Coronary artery (tissue), 2 donors: ENCODE results near the gene FOXD4L6.
"Not testable (repeated sequence)": the region's sequence is repeated elsewhere in the genome, so short reads cannot be mapped to it uniquely, and the experiment has no call there.

Experiments used
- DNase-seq: peaks from one replicate; pipeline ENCODE4 v3.0.0-alpha.2; 2017; ENCODE audit warnings: low spot score
- H3K27ac ChIP-seq, 2 donors: fragments of 200-600 bp; sonication (generic); one replicate each; pipeline ENCODE4 v1.5.1; 2016 to 2019
- H3K4me3 ChIP-seq: fragments of 200-600 bp; sonication (generic); 2 replicates; pipeline ENCODE4 v1.5.1; 2016; ENCODE audit warnings: mild to moderate bottlenecking, moderate library complexity

The FOXD4L6 gene

DNA sequence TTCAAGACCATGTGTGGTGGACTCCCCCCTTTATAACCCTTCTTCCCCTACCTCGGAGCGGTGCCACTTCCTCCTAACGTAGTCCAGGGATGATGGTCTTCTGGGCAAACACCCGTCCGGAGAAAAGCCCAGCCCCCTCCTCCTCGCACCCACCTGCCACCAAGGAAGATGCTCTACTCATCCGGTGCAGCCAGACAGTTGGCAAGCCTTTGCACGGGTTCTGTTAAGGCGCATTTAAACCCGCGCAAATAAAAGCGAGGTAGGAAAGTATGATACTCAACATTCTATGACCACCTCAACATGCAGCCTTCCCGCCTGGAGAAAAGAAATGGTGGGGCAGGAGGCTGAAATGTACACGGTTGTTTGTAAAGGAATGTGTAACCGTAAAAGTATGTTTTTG lies at the start of gene FOXD4L6:
Gene FOXD4L6, minus strand, starts transcription at position 101 of the 400 bp plus-strand sequence. CDS start 298 bp downstream, outside the sequence.
- H3K4me3 ChIP-seq, DNase-seq, H3K27ac ChIP-seq: not testable (repeated sequence)

DNA sequence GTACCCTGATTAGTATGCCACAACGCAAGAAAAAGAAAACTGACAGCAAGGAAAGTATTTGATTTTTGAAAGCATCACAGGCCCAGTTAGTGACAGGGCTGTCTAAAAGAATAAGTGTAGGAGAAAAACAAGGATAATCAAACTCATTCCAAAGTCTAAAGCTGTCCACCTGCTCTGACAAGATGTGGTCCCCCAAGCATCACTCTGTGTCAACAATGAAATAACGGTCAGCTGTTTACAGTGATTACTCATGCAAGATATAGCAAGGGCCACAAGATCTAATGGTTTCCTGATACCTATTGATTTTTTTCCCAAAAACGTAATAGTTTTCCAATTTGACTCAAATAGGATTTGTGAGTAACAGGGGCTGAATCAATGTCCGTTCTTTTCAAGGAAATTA lies 46.5 kb upstream of the FOXD4L6 start:
- H3K4me3 ChIP-seq, H3K27ac ChIP-seq, DNase-seq: not testable (repeated sequence)

DNA sequence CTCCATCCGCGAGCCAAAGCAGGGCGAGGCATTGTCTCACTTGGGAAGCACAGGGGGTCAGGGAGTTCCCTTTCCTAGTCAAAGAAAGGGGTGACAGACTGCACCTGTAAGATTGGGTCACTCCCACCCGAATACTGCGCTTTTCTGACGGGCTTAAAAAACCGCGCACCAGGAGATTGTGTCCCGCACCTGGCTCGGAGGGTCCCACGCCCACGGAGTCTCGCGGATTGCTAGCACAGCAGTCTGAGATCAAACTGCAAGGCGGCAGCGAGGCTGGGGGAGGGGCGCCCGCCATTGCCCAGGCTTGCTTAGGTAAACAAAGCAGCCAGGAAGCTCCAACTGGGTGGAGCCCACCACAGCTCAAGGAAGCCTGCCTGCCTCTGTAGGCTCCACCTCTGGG lies 21.6 kb upstream of the FOXD4L6 start:
- not testable (repeated sequence) for H3K4me3 ChIP-seq, DNase-seq, H3K27ac ChIP-seq

DNA sequence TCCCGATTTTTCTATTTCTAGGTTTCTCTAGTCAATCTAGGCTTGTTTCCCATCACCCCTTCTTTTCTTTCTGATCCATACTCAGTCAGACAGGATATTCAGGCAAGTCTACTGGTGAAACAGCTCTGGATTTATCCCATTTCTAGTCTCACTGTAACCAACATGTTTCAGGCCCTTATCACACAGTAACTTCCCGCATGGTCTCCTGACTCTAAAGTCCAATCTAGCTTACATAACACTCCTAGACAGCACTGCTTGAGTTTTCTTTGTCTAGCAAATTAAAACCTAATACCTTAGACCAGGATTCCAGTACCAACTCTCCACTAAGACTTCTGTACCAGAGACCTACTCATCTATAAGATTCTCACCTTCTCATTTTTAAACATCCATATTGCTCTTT lies 13.4 kb upstream of the FOXD4L6 start:
- H3K4me3 ChIP-seq, H3K27ac ChIP-seq, DNase-seq: not testable (repeated sequence)

DNA sequence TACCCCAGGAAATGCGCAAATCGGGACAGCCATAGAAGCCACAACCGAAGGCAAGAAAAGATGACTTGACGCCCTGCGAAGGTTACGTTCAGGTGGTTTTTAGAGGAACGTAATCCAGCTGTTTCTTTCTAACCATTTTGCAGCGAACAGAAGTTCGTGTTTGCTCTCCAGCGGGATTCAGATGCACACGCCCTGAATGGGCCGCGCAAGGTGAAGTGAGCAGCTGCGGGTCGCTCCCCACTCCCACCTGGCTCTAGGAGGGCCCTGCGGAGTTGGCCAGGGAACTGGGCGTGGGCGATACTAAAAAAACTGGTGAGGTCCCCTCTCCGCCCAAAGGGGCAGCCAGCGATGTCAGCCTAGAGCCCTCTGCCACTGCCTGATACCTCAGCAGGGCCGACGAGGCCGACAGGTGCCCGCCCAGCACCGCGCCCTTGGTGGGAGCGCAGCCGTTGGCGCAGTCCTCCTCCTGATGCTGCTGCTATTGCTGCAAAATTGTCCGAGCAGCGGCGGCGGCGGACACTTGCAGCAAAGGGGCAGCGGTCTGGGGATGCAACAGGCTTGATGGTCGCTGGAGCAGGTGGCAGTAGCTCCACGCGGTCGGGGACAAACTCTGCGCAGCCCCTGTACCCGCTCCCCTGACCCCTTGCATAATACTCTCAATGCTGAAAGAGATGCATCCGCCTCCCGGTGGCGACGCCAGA lies 1.6 kb downstream of the FOXD4L6 start:
- H3K4me3 ChIP-seq, DNase-seq, H3K27ac ChIP-seq: not testable (repeated sequence)

DNA sequence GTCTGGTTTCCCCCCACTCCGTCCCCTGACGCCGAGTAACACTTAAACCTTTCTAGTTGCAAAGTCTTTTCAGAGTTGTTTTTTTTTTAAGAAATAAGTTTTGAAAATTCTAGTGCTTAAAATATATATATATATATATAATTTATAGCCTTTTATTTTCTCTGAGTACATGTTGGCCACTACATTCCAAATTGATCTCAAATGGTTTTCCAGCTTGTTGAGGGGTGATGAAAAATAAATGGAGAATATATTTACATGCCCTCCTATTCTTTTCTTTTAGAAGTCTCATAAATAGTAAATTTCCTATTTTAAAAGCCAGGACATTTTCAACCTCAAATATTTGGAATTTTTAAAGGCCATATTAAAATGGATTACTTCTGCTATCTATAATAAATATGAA lies 2.5 kb downstream of the FOXD4L6 start:
- H3K4me3 ChIP-seq, H3K27ac ChIP-seq, DNase-seq: not testable (repeated sequence)

DNA sequence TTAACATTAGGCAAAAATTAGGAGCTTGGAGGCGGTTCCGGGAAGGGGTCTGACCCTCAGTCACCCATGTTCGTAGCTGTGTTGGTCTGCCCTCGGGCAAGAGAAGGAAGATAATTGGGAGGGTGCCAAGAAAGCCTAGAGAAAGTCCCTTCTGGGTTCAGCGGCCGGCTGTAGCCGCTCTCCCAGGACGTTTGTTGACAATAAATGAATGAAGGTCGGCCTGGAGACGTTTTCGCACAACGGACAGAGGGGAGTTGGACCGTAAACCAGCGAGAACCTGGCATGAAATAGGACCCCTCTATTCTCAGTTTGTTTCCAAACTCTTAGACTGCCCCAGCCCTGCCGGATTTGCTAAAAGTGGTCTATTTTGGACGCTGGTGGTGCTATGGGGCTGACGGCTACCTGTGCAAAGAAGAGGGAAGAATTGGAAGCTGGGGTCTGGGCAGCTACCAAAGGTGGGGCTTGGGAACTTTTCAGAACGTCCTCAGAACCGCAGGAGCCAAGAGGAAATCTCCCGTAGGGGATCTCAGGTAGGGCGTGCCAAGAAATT lies 3.3 kb downstream of the FOXD4L6 start:
- H3K27ac ChIP-seq, DNase-seq, H3K4me3 ChIP-seq: not testable (repeated sequence)

DNA sequence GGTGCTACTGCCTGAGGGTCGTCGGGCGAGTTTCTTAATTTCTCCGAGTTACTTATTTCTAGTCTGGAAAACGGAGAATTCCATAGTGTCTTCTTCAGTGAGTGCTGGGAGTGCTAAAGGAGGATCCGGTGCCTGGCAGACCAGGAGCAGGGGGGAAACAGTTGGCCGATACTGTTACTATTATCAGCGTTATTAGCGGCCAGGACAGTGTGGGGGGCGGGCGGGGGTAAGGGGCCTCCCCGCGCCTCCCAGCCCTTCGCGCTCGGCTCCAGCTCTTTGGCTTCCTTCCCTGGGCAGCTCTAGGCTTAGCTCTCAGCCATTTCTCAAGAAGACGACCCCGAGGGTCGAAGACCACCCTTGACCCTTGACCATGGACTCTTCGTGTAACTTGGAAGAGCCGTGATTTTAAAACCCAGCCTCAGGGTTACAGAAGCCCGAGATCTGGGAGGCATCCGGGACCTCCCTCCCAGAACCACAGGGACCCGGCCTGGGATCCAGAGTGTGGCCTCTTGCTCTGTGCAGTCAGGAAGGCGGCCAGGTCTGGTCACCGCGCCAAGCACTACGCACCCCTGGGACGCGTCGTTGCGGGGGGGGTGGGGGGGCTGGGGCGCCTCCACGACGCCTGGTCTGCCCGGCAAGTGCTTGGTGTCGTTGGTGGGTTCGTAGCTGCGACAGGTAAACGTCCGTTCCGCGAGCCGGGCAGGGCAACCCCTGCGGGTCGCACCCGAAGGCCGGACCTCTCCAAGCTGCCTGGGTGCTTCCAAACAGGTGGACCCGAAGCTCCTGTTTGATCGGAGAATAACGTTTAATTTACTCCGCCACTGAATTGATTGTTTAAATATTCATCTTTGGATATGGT lies 4.0 kb downstream of the FOXD4L6 start:
- H3K4me3 ChIP-seq, H3K27ac ChIP-seq: not testable (repeated sequence)
- peak; percentile 5 for DNase-seq

DNA sequence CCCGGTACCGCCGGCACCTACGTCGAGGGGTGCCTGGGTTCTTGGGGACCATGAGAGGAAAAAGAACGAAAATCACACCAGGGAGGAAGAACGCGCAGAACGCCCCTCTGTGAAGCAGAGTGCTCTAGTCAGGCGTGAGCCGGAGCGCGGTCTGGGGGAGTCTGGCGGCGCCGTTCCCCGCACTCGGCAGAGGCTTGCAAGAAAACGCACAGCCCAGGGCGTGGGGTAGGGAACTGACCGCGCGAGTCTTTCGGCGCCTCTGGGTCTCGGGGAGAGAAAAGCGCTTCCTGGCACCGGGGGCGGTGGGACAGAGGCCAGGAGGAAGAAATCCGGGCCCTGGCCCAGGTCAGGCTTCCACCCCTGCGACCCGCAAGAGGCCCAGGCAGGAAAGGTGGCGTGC lies 4.7 kb downstream of the FOXD4L6 start:
- not testable (repeated sequence) for H3K27ac ChIP-seq, H3K4me3 ChIP-seq, DNase-seq

DNA sequence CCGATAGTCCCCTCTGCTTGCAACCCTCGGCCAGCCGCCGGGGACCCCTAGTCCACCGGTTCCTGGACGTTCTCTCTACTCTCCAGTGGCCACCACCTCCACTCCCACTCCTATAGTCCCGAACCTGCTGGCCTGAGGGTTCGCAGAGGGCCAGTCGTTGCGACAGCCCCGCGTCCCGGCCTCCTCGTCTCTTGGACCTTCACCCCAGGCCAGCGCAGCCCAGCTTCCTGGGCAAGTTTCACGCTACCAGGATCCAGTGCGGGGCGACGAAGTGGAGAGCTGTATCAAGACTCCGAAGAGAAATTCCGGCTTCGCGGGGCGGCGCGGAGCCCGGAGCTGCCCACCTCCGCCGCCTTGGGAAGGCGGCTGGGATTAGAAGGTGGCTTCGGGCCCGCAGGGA lies 5.1 kb downstream of the FOXD4L6 start:
- H3K27ac ChIP-seq, DNase-seq, H3K4me3 ChIP-seq: not testable (repeated sequence)

DNA sequence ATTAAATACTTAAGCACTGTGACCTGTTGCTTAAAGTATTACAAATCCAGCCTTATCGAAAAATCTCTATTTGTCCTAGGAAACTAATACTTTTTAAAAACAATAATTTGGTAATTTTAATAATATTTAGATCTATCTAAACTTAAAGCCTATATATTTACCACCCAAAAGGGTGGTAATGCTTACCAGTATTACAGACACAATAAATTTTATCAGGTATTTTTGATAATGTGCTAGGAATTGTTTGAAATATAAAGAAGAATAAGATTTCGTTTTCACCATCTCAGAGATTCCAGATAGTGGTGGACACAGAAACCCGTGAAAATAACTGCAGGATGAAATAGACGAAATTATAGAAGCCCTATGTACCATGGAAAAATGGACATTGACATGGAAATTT lies 7.8 kb downstream of the FOXD4L6 start:
- not testable (repeated sequence) for H3K27ac ChIP-seq, DNase-seq, H3K4me3 ChIP-seq

DNA sequence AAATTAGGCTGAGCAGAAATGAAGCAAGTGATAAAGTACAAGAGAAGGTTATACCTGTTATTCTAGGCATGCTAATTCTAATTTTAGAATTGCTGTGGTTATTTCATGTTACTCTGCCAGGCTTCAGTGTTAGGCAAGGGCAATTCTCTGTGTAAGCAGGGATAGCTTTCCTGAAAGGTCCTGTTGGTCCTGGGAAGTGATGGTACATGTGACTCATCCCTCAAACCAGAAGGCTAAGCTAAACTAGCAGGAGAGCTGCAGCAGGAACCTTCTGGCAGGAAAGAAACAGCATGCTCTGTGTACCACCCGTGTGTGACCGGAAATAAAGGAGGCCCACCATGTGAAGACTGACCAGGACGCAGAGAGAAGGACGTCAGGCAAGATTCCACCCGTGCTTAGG lies 8.8 kb downstream of the FOXD4L6 start:
- DNase-seq, H3K4me3 ChIP-seq, H3K27ac ChIP-seq: not testable (repeated sequence)

DNA sequence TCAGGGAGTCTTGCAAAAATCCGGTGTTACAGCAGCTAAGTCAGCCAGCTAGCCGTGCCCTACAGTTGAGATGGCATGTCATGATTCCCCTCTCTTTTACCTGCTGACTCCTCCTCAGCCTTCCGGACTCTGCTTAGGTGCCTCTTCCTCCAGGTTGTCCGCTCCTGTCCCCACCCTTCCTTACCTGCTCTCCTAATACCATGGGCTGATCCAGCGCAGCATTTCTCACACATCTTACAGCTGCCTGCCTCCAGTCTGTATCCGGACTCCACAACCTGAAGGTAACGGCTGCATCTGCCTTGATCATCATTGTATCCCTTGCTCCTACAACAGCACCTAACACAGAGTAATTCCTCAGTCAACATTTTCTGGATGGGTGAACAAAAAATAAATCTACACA lies 9.2 kb downstream of the FOXD4L6 start:
- not testable (repeated sequence) for DNase-seq, H3K4me3 ChIP-seq

DNA sequence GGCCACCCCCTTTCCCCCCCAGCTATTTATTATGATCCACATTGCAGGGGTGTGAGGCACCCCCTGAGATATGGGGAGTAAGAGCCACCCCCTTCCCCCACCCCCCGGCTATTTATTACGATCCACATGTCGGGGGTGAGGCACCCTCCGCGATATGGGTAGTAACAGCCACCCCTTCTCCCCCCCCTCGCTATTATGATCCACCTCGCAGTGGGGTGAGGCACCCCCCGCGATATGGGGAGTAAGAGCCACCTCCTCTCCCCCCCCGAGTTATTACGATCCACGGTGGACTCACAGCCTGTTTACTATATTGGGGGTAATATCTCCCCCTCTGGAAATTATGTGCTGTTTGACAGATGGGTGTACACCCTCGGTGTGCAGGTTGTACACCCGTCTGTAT lies 15.1 kb downstream of the FOXD4L6 start:
- H3K4me3 ChIP-seq, H3K27ac ChIP-seq, DNase-seq: not testable (repeated sequence)

More for the DNA sequence above, 9.2 kb downstream of the FOXD4L6 start:
- H3K27ac ChIP-seq = not testable (repeated sequence)

DNA sequence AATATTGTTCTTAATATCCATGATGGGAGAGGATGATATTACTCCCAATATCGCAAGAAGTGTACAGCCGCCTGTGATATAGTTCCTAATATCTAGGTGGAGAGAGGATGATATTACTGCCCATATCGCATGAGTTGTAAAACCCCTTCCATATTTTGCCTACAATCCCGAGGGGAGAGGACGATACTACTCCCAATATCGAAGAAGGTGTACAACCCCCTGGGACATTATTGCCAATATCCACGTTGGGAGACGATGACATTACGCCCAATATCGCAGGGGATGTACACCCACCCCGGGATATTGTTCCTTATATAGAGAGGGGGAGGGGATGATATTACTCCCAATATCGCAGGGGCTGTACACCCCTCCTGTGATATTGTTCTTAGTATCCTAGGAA lies 17.1 kb downstream of the FOXD4L6 start:
- H3K27ac ChIP-seq, DNase-seq, H3K4me3 ChIP-seq: not testable (repeated sequence)

DNA sequence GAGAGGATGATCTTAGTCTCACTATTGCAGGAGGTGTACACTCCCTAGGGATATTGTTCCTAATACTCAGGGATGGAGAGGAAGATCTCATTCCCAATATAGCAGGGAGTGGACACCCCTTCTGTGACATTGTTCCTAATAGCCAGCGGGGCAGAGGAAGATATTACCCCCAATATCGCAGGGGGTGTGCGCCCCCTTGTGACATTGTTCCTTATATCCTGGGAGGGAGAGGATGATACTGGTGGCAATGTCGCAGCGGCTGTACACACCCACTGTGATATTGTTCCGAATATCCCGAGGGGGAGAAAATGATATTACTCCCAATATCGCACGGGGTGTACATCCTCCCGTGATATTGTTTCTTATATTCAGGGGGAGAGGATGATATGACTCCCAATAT lies 17.6 kb downstream of the FOXD4L6 start:
- H3K27ac ChIP-seq, DNase-seq, H3K4me3 ChIP-seq: not testable (repeated sequence)

DNA sequence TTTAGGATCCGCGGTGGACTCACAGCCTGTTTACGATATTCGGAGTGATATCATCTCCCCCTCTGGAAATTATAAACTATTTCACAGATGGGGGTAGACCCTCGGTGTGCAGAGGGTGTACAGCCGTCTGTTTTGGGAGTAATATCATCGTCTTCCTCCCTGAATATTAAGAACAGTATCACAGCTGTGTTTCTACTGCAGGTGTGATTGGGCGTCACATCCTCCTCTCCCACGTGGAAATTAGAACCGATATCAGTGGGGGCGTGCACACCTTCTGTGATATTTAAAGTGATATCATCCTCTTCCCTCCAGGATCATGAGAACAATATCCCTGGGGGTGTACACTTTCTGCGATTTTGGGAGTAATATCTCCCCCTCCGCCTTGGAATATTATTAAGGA lies 19.2 kb downstream of the FOXD4L6 start:
- not testable (repeated sequence) for H3K4me3 ChIP-seq, DNase-seq, H3K27ac ChIP-seq

DNA sequence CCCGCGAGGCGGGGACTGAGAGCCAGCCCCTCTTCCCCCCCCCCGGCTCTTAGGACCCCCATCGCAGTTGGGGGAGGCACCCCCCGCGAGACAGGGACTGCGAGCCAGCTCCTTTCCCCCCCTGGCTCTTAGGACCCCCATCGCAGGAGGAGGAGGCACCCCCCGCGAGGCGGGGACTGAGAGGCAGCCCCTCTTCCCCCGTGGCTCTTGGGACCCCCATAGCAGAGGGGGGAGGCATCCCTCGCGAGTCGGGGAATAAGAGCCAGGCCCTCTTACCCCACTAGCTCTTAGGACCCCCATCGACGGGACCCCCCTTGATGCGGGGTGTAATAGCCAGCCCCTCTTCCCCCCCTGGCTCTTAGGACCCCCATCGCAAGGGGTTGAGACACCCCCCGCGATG lies 19.7 kb downstream of the FOXD4L6 start:
- H3K4me3 ChIP-seq, H3K27ac ChIP-seq: not testable (repeated sequence)
- peak; percentile 2 for DNase-seq

DNA sequence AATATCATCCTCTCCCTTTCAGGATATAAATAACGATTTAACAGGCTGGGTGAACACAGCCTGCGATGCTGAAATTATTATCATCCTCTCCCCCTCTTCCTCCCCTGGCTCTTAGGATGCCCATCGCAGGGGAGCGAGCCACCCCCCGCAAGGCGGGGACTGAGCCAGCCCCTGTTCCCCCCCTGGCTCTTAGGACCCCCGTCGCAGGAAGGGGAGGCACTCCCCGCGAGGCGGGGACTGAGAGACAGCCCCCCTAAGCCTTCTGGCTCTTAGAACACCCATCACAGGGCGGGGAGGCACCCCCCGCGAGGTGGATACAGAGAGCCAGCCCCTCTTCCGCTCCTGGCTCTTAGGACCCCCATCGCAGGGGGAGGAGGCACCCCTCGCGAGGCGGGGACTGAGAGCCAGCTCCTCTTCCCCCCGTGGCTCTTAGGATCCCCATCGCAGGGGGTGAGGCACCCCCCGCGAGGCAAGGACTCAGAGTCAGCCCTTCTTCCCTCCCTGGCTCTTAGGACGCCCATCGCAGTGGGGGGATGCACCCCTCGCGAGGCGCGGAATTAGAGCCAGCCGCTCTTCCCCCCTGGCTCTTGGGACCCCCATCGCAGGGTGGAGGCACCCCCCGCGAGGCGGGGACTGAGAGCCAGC lies 21.9 kb downstream of the FOXD4L6 start:
- H3K27ac ChIP-seq, DNase-seq: not testable (repeated sequence)

More for the DNA sequence above, 21.9 kb downstream of the FOXD4L6 start:
- not testable (repeated sequence) for H3K4me3 ChIP-seq
